HL-60/S4 (cell line): ENCODE measurements around the gene IL1RAPL1.

Experiments used
- in situ Hi-C: fragments of 300-500 bp; cut with MboI; formaldehyde crosslinking; loops from 2 replicates; pipeline ENCODE4 v1.14.3; 2022; ENCODE audit warnings: low sequenced_read_pairs

IL1RAPL1 gene

GRCh38 chrX:29851857-29852605 lies 1264.8 kb downstream of the IL1RAPL1 start:
- in situ Hi-C loops: no loop called here

DNA sequence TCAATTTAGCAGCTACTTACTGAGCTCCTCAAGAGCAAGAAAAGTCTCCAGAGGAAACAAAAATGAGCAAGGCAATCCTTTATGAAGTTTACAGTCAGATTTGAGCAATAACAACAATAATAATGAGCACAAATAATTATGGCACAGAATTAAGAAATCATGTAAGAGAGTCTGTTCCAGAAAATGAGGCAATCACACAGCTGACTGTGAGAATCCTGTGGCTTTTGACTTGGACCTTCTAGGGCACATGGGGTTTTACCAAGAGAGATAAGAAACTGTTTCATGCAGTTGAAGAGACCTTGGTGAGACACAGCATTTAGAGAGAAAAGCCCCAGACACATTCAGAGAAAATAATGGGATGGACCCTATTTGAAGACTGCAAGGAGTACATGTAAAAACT lies 1265.5 kb downstream of the IL1RAPL1 start:
- in situ Hi-C loops: no loop called here

DNA sequence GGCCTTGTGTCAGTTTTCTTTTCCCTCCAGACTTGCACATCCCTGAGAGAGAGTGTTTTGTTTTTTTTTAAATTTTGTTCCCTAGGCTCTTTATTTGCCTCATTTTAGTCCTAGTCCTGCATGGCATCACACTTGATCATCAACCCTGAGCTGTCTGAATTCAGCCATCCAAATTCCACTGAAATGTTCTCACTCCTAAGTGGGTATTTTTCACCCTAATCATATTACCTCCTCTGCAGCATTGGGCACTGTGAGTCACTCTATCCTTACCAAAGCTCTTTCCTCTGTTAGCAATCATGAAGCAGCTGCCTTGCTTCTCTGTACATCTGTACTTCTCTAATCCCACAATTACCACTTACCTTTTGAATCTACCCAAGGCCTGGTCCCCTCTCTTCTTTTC lies 1271.5 kb downstream of the IL1RAPL1 start:
- in situ Hi-C loops: no loop called here

DNA sequence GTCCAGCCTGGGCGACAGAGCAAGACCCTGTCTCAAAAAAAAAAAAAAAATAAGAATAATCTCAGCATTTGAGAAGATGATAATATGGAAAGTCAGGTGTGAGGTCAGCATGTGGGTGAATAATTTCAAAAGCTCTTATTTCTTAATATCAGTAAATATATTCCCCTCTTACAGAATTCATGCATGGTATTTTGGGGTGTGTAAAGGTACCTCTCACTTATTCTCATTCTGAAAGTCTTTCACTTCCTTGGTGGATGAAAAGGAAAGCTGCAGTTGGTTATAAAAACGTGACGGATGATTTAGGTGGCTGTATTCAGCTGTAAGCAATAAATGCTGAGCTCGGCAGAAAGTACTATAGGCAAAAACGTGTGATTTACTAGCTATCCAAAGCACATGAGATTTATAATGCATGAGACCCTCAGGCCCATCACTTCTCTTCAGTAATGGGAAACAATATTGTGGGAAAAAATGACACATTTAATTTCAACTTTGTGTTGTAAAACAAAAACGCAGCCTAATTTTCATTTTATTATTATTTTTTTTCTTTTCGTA lies 1275.0 kb downstream of the IL1RAPL1 start:
- in situ Hi-C loops: no loop called here

DNA sequence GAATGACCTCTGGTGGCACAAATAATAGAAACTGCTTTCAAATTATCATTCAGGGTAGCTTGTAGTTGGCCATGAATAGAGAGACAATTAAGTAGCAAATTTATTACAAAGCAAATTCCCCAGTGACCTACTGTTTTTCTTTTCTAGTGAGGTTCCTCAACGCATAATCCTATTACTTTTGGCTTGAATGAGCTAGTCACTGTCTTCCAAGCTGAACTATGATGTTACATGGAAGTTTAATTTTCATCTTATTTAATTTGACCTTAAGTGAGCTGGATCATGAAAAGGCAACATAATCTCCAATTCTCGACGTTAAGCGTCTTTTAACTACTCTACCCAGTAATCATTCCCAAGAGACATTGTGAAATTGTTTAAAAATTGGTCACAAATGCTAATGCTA lies 1280.7 kb downstream of the IL1RAPL1 start:
- in situ Hi-C loops: no loop called here

- in situ Hi-C loops: no loop called here
These were observed 1282.6 kb downstream of the IL1RAPL1 start for GRCh38 chrX:29869837-29870236.

GRCh38 chrX:29870608-29871007 lies 1283.4 kb downstream of the IL1RAPL1 start:
- in situ Hi-C loops: no loop called here

GRCh38 chrX:29872831-29873230 lies 1285.6 kb downstream of the IL1RAPL1 start:
- in situ Hi-C loops: no loop called here

DNA sequence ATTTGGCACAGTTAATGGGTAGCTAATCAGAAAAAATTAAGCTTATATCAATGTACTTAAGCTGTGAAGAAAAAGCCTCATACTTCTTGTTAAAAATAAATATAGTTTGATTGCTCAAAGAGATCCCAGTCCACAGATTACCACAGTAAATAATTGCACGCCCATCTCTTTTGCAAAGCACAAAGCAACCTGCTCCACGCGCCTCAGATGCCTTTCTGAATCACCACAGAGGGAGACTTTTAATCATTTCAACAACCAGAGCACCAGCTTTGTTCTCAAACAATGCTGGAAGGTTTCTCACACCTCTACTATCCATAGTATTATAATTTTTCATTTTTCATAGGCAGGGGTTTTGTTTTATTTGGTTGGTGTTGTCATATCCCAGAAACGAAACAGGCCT lies 1289.5 kb downstream of the IL1RAPL1 start:
- in situ Hi-C loops: no loop called here

GRCh38 chrX:29880977-29881376 lies 1293.7 kb downstream of the IL1RAPL1 start:
- in situ Hi-C loops: no loop called here

- in situ Hi-C loops: no loop called here
These were observed 1302.8 kb downstream of the IL1RAPL1 start for GRCh38 chrX:29890004-29890403.

DNA sequence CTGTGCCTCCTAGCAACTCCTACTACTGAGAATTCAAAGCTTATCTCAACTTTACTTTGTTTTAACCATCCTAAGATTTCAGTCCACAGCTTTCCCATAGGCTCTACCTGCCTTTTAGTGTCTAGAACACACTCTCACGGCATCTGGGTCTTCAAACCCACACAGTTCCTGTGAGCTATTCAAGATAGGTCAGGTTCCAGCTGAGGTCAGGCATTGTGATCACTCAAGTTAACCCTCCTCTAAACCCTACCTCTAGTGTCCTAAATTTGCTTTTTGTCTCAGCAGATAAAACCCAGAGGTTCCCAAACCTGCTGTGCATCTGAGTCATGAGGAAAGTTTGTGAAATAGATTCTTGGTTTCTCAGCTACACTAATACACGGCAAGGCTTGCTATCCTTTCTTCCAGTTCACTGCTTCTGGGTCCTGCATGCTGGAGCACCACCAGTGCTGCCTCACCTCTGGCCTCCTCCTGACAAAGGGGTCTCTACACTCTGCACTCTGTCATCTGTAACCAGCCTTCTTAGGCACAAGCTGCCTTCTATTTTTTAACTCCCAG lies 1303.5 kb downstream of the IL1RAPL1 start:
- in situ Hi-C loops: no loop called here

GRCh38 chrX:29902004-29902403 lies 1314.8 kb downstream of the IL1RAPL1 start:
- in situ Hi-C loops: no loop called here

GRCh38 chrX:29903360-29903759 lies 1316.1 kb downstream of the IL1RAPL1 start:
- in situ Hi-C loops: no loop called here

GRCh38 chrX:29911673-29912072 lies 1324.4 kb downstream of the IL1RAPL1 start:
- in situ Hi-C loops: no loop called here

DNA sequence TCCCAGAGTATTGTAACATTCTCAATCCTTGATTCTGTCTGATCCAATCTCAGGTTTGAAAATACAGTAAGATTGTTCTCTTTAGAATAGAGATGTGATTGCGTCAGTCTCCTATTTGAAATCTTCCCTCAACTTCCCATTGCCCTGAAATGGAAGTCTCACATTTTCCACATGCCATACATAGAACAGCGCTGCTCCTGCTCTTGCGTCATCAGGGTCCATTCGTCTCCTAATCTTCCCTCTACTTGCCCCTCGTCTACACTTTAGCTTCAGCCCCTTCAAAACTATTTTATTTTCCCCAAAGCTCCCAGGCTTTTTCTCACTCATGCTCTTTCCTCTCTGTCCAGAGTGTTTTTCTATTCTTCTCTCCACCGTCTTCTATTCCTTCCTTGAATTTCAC lies 1326.4 kb downstream of the IL1RAPL1 start:
- in situ Hi-C loops: no loop called here

GRCh38 chrX:29922607-29923006 lies 1335.4 kb downstream of the IL1RAPL1 start:
- in situ Hi-C loops: no loop called here

GRCh38 chrX:29926056-29926455 lies 1338.8 kb downstream of the IL1RAPL1 start:
- in situ Hi-C loops: no loop called here

GRCh38 chrX:29926659-29927058 lies 1339.4 kb downstream of the IL1RAPL1 start:
- in situ Hi-C loops: no loop called here

DNA sequence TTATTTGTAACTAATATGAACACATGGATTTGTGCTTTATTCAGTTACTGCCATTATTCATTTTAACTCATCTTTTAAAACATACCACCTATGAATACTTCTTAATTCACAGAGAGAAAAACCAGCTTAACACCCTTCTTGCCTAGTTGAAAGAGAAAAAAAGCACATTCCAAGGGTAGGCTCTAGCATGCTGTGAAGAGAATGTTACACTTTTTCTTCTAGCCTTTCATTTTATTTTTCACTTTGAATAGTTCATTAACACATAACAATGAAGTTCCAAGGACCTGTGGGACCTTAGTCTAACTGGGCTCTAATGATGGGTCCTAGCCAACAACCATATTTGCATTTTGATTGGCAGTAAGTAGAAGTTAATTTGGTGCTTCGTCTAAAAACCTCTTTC lies 1348.2 kb downstream of the IL1RAPL1 start:
- in situ Hi-C loops: no loop called here

GRCh38 chrX:29940750-29941149 lies 1353.5 kb downstream of the IL1RAPL1 start:
- in situ Hi-C loops: no loop called here

DNA sequence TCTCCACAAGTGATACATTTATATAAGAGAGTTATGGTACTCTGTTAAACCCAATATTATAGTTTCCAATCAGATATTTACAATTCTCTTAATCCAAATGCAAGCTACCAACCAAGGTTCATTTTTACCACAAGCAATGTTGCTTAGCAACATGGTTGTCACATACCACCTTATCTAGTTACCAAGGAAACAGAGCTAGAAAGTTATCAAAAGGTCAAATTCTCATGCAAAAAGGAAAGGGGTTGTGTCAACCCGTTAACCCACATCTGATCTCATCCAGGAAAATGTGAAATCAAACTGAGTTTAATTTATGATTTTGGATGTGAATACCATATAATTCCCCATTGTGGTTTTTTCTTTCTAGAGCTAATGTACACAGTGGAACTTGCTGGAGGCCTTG lies 1354.0 kb downstream of the IL1RAPL1 start:
- in situ Hi-C loops: no loop called here

- in situ Hi-C loops: no loop called here
These were observed 1360.0 kb downstream of the IL1RAPL1 start for GRCh38 chrX:29947225-29947624.
